Stimulated activated CD4-positive, alpha-beta T cell treated with anti-CD3 and anti-CD28 coated beads, Interleukin-12 subunit alpha, Interleukin-12 subunit beta, amount 100 ng/mL, for 4 hours (primary cell): ENCODE measurements around the gene P2RY12.

Experiments
- DNase-seq: peaks from one replicate; pipeline ENCODE4 v3.0.0-alpha.2; 2020

The P2RY12 gene

GRCh38 chr3:151330899-151331298 lies 53.7 kb downstream of the P2RY12 start:
- DNase-seq = no peak

GRCh38 chr3:151330379-151330778 lies 54.2 kb downstream of the P2RY12 start:
- DNase-seq = no peak

GRCh38 chr3:151329363-151329762 lies 55.2 kb downstream of the P2RY12 start, which contains the start of gene P2RY13:
P2RY13 (minus strand) TSS chr3:151329549; CDS start chr3:151329528, 21 bp downstream.
- DNase-seq = no peak

- DNase-seq = no peak
Measured at GRCh38 chr3:151328298-151328995, 56.1 kb downstream of the P2RY12 start.

- no peak for DNase-seq
Measured at GRCh38 chr3:151327571-151328198, 56.9 kb downstream of the P2RY12 start.

- no peak for DNase-seq
Measured at GRCh38 chr3:151322511-151322910, 62.0 kb downstream of the P2RY12 start.

GRCh38 chr3:151321526-151321925 lies 63.0 kb downstream of the P2RY12 start:
- DNase-seq = no peak

GRCh38 chr3:151320131-151320530 lies 64.4 kb downstream of the P2RY12 start:
- no peak for DNase-seq

GRCh38 chr3:151319628-151320027 lies 64.9 kb downstream of the P2RY12 start:
- DNase-seq = no peak

GRCh38 chr3:151318991-151319390 lies 65.6 kb downstream of the P2RY12 start:
- DNase-seq = no peak

- no peak for DNase-seq
Measured at GRCh38 chr3:151318313-151318712, 66.2 kb downstream of the P2RY12 start.

- DNase-seq = no peak
Measured at GRCh38 chr3:151316267-151316991, 68.1 kb downstream of the P2RY12 start, which contains the start of gene GPR87. GPR87 (minus strand) TSS chr3:151316820; CDS start chr3:151300100, 16,720 bp downstream.

- no peak for DNase-seq
Measured at GRCh38 chr3:151315846-151316245, 68.7 kb downstream of the P2RY12 start.

GRCh38 chr3:151315136-151315535 lies 69.4 kb downstream of the P2RY12 start:
- no peak for DNase-seq

GRCh38 chr3:151314593-151314992 lies 70.0 kb downstream of the P2RY12 start:
- no peak for DNase-seq

- no peak for DNase-seq
Measured at GRCh38 chr3:151314137-151314536, 70.4 kb downstream of the P2RY12 start.

- DNase-seq = no peak
Measured at GRCh38 chr3:151312972-151313371, 71.6 kb downstream of the P2RY12 start.

GRCh38 chr3:151309566-151309965 lies 75.0 kb downstream of the P2RY12 start:
- DNase-seq = no peak

GRCh38 chr3:151307583-151308488 lies 76.7 kb downstream of the P2RY12 start:
- DNase-seq = no peak

GRCh38 chr3:151307131-151307530 lies 77.4 kb downstream of the P2RY12 start:
- DNase-seq = no peak

GRCh38 chr3:151306168-151306810 lies 78.3 kb downstream of the P2RY12 start:
- DNase-seq = no peak

GRCh38 chr3:151305775-151306151 lies 78.8 kb downstream of the P2RY12 start:
- DNase-seq = no peak
